Activated CD4-positive, alpha-beta T cell treated with anti-CD3 and anti-CD28 coated beads, Interleukin-2, amount 50 U/mL, for 16 hours (primary cell): ENCODE results near the gene SLC4A3.
"Not testable (repeated sequence)": the region's sequence is repeated elsewhere in the genome, so short reads cannot be mapped to it uniquely, and the experiment has no call there.

Experiments
- DNase-seq: peaks from one replicate; pipeline ENCODE4 v3.0.0-alpha.2; 2020

SLC4A3 gene

GRCh38 chr2:219648963-219649362 lies 21.5 kb downstream of the SLC4A3 start:
- no peak for DNase-seq

GRCh38 chr2:219650426-219651248 lies 23.2 kb downstream of the SLC4A3 start:
- no peak for DNase-seq

- DNase-seq, result not testable (repeated sequence)
These were observed 24.2 kb downstream of the SLC4A3 start for GRCh38 chr2:219651656-219652055.

DNA sequence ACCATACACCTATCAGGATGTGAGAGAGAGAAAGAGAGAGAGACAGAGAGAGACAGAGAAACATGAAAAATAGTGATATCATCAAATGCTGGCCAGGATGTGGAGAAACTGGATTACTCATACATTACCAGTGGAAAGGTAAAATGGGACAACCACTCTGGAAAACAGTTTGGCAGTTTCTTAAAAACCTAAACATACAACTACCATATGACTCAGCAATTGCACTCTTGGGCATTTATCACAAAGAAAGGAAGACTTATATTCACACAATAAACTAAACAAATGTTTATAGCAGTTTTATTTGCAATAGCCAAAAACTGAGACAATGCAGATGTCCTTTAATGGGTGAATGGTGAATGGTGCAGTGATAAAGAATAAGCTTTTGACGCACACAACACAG lies 29.1 kb downstream of the SLC4A3 start:
- peak; percentile 6 for DNase-seq

GRCh38 chr2:219658196-219658846 lies 30.9 kb downstream of the SLC4A3 start:
- no peak for DNase-seq

DNA sequence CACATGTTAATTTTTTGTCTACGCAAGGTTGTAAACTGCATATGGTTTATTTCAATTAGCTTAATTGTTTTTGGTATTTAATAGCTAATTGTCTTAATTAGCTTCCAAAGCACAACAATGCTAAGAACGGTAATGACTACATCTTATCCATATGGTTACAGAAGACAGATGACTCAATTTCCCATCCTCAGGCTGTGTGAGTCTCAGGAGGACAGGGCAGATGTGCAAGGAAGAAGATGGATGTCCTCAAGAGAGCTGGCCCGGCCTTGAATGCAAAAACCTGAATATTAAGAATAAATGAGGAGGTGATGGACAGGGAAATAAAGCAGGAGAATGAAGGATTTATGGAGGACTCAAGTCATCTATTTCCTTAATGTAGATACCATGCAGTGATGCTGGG lies 31.4 kb downstream of the SLC4A3 start:
- no peak for DNase-seq

DNA sequence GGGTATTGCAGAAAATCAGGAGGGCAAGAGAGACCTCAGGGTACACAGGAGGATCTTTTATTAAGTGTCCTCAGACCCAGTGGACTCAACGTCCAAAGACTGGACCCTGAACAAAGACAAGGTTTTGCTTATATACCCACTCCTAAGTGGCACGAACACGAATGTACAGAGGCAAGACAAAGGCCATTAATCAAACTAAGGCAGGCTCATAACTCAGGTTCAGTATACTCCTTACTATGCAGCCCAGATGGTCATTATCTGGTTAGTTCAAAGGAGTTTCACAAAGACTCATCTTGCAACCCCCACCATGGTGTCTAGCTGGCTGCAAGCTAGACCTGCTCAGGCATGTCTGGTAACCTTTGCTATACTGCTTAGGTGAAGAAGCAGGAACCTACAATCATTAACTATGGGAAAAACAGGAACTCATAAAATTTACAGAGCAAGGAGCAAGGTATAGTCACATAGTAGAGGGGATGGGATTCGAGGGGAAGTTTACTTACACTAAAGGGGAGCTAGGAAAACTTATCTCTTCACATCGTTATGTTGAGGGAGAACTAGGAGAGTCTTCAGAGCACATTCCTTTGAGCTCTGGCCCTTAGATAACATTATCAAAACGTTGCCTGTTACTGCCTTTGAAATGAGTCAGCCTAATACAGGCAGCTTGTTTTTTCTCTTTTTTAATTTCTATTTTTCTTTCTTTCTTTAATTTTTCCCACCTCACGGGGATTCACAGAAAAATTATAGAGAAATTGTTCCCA lies 33.9 kb downstream of the SLC4A3 start:
- DNase-seq, result no peak

DNA sequence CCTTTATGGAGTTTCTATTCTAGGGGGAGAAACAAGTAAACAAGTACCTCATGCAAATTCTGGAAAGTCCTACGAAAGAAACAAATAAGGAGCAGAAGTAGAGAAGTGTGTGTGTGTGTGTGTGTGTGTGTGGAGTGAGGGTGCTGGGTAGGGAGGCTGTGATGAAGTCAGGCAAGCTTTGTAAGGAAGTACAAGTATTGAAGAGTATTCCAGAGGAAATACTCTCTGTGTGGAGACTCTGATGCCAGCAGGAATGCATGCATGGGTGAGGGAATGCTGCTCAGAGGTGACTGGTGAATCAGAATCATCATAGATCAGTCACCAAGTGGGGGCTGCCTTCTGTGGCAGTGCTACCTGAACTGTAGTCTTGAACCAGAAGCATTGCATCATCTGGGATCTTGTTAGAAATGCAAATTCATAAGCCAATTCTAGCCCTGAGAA lies 34.5 kb downstream of the SLC4A3 start:
- DNase-seq, result no peak

DNA sequence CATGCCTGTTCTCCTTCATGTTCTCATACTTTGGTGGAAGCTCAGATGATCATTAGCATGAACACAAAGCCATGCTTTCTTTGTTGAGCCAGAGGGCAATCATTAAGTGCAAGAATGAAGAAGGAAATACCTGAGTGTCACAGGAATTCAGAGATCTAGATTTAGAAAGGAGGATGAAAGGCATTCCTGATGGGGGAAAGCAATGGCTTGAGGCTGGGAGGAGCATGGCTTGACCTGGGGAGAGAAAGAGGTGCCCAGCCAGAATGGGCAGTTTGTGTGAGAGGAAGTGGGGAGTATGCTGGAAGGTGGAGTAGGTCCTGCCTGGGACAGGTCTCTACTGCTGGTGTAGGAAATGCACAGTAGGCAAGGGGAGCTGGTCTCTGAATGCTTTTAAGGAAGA lies 35.1 kb downstream of the SLC4A3 start:
- DNase-seq, result no peak

DNA sequence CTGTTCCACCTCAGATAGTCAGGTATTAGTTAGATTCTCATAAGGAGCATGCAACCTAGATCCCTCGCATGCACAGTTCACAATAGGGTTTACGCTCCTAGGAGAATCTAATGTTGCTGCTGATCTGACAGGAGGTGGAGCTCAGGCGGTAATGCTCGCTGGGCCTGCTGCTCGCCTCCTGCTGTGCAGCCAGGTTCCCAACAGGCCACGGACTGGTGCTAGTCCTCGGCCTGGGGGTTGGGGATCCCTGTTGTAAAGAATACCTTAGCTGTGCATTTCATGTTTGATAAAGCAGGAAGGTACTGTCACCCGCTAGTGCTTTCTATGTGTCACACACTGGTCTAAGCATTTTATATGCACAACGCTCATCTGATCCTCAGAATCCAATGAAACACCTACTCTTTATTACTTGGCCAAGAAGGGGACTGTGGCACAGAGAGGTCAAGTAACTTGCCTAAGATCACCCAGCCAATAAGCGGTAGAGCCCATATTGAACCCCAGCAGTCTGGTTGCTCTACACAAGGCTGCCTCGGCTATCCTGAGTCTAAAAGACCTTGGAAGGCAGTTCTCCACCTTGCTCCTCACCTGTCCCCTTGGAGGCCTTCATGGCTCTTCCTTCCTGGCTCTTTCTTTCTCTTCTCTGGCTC lies 35.8 kb downstream of the SLC4A3 start:
- DNase-seq, result no peak

DNA sequence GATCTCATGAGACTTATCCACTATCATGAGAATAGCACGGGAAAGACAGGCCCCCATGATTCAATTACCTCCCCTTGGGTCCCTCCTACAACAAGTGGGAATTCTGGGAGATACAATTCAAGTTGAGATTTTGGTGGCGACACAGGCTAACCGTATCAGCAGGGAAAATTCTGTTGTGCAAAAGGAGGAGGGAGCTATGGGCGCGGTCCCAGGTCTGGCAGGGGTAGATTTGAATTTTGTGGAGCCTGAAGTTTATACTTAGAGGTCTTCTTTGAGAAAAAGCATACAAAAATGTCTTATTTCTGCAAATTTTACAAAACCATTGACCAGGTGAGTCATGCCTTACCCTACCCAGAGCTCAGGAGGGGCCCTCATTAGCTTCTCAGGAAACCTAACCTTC lies 36.6 kb downstream of the SLC4A3 start:
- no peak for DNase-seq

DNA sequence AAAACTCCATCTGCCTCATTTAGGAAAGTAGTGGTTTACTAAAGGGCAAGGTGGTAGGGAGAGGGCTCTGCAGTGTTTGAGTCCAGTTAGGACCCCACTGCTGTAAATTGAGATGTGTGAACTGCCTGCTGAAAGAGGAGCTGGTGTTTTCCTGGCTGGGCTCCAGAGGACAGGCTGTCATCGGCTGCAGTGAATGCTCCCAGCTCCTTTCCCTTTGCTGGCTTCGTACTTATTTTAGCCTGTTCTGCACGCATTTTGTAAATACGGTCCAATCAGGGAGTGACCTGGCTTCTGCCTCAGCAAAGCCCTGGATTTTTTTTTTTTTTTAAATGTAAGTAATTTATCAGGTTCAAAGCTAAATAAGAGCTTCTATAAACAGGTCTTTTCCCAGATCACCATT lies 37.5 kb downstream of the SLC4A3 start:
- DNase-seq, result no peak

DNA sequence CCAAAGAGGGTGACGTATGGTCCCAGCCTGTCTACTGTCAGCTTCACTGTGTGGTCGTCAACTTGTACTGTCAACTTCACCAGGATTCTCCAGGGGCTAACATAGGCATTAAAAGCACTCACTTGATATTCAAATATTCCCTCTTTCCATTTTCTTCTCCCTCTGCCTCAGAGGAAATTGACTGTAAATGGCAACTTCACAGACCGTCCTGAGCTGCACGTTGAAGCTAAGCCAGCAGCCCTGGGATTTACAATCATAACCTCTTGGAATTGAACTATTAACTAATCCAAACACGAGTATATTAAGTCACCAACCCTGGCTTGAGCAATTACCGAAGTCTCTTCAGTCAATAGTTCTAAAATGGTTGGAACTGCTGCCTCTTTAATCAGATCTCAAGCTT lies 38.5 kb downstream of the SLC4A3 start:
- no peak for DNase-seq

- DNase-seq, result no peak
These were observed 40.9 kb downstream of the SLC4A3 start for GRCh38 chr2:219668316-219668715.

GRCh38 chr2:219670386-219670785 lies 43.0 kb downstream of the SLC4A3 start:
- no peak for DNase-seq

DNA sequence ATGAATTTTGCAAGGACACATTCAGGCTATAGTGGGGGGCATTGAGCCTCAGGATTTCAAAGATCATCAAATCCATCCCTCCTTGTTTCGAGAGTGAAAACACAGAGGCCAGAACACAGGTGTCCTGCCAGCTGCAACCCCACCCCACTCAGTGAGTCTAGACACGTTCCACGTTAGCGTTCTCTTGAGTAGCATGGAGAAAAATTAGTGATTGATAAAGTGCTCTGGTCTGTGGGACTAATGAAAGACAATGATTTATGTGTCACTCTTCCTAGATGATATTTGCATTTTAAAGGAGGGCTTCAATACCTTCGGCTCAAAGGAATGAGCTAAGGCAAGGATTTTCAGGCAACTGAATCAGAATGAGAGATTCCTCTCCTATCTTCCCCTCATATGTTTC lies 43.8 kb downstream of the SLC4A3 start:
- DNase-seq, result no peak

GRCh38 chr2:219672406-219672805 lies 45.0 kb downstream of the SLC4A3 start:
- no peak for DNase-seq

DNA sequence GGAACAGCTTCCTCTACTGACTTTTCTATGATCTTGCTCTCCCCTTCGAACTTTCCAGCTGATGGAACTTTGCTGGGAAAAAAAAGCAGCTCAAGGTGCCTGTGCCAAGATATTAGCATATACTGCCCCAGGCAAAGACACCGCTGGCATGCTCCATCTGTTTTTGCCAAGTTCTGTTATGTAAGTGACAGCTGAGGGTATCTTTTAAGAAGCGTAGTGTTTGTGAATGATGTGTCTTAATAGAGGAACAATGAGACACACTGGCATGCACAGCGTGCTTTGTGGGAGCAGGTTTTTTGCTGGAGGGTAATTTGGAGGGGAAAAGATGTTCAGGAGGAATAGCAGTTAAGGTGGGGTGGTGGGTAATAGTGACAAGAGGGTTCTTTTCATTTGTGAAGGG lies 47.8 kb downstream of the SLC4A3 start:
- no peak for DNase-seq

GRCh38 chr2:219676586-219676985 lies 49.2 kb downstream of the SLC4A3 start:
- DNase-seq, result no peak

DNA sequence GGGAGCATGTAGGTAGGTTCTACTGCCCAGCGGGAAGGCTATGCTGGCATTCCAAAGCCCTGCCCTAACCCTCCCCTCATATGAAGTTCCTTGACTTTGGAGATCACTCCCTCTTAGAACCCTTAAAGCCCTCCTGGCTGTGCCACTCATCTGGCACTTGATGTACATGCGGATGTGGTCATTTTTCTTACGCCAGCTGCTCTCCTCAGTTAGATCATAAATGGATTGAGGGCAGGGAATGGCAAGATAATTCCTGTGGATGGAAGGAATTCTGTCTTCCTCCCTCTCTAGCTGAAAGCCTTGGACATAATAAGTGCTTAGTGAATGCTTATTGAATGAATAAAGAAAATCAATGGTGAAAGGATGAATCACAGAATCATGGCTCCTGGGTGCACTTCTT lies 51.6 kb downstream of the SLC4A3 start:
- no peak for DNase-seq

GRCh38 chr2:219679571-219679970 lies 52.1 kb downstream of the SLC4A3 start:
- no peak for DNase-seq

GRCh38 chr2:219680958-219681693 lies 53.7 kb downstream of the SLC4A3 start:
- DNase-seq, result no peak
